Inferior parietal cortex (tissue), 1 donor: ENCODE measurements around the gene ZNF35.

Source experiments
- DNase-seq: peaks from one replicate; pipeline ENCODE4 v3.0.0-alpha.2; 2016; ENCODE audit errors: extremely low spot score

ZNF35 gene

GRCh38 chr3:44685128-44685800, 36.7 kb downstream of the ZNF35 start:
- DNase-seq, result peak; percentile 65

DNA sequence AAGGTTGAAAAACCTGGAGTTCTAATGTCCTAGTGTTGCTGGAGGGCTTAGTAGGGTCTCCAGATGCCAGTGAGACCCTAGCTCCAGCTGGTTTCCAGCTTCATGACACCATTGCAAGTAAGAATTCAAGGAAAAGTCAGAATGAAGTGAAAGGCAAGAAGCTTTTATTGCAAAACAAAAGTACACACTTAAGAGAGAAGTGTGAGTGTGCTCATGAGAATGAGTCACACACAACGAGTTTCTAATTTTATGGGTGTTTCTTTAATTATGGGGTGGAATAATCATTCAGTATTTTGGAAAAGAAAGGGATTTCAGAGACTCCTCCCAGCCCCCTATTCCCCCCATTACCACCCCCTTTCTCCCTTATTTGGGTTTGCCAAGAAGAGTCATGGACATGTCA, 39.4 kb downstream of the ZNF35 start:
- no peak for DNase-seq
